GM12872 (cell line): ENCODE data around the gene CLIP4.

Experiments used
- TF ChIP-seq, protein P1 (sequence below): IDR thresholded peaks from 3 replicates; pipeline ENCODE4 v1.5.1; 2011; ENCODE audit warnings: low read depth, mild to moderate bottlenecking, low read length, moderate library complexity; ENCODE audit not compliant: insufficient read depth

CLIP4 gene

DNA sequence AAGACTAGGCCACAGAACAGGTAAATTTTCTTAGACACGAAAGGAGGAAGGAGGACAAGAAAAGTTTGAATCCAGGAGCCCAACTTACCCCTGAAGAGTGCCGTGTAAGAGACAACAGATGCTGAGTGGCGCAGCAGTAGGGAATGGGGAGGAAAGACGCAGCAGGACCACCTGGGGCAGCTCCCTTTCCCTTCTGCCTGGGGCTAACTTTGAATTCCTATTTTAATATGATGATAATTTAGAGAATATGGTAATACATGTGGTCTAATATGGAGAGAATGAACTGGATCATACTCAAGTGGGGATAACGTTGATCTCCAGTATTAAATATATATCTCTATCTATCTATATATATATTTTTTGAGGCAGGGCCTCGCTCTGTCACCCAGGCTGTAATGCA is 69.3 kb downstream of the CLIP4 start:
- TF ChIP-seq, protein P1, sequence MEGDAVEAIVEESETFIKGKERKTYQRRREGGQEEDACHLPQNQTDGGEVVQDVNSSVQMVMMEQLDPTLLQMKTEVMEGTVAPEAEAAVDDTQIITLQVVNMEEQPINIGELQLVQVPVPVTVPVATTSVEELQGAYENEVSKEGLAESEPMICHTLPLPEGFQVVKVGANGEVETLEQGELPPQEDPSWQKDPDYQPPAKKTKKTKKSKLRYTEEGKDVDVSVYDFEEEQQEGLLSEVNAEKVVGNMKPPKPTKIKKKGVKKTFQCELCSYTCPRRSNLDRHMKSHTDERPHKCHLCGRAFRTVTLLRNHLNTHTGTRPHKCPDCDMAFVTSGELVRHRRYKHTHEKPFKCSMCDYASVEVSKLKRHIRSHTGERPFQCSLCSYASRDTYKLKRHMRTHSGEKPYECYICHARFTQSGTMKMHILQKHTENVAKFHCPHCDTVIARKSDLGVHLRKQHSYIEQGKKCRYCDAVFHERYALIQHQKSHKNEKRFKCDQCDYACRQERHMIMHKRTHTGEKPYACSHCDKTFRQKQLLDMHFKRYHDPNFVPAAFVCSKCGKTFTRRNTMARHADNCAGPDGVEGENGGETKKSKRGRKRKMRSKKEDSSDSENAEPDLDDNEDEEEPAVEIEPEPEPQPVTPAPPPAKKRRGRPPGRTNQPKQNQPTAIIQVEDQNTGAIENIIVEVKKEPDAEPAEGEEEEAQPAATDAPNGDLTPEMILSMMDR = no peak

DNA sequence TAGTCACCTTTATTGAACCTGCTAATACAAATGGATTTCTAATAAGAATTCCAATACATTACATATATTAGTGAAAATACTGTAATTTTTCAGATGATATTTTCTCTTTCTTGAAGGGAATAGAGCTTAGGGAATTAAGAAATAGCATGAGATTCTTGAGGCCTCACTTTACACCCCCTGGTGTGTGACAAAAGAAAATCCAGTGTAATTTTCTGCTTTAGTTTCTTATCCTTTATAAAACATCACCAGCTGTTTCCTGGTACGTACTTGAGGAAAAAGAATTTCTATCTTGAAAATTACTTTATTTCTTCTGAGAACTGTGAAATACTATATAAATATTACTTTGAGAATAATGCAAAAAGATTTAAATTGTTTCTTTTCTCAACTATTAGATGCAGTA is 71.6 kb downstream of the CLIP4 start:
- TF ChIP-seq, protein P1 = no peak

DNA sequence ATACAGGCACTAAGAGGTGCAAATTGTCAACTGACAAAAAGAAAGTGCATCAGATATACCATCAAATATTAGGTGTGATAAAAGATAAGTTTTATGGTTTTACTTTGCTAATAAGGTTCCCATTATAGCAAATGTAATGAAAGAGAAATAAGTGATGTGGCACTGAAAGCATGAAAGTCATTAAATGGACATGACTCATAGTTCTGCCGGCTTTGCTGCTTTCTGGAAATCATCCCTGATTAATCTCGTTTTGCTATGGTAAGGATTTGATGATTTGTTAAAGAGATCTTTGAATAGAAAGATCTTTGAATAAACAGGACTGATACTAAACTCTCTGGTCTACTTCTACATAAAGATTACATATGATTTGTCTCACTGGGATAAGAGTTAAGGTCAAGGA is 72.7 kb downstream of the CLIP4 start:
- TF ChIP-seq, protein P1 = no peak

DNA sequence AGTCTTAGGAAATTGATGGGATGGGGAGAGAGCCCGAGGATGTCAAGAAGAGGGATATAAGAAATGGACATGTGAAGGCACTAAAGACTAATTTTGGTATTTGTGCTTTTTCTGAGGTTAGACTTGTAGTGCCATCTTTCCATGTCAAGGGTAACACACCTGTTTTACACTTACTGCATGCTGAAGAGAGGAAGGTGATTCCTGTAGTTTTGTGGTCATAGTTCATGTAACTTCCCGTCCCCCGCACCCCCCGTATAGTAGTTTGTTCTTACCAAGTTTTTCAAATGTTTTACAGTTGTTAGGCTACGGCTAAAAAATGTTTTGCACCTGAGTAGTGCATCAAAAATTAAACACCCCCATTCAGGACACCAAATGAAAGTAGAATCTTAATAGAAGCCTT is 73.8 kb downstream of the CLIP4 start:
- TF ChIP-seq, protein P1 = no peak

DNA sequence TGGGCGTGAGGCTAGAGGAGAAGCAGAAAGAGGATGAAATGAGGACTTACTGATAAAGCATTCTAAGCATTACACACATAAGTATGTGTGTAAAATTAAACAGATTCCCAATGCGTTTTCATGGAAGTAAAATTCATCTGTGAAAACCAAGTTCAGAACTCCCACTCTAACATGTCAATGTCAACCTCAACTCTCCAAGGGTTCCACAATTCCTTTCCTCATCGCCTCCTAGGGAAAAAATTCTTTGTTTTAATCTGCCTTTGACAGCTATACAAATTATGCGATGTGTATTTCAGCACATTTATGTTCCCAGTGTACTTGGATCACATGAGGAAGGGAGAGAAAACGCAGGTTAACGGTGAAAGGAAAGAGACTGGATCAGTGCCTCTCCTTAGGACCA is 76.6 kb downstream of the CLIP4 start:
- TF ChIP-seq, protein P1 = no peak

DNA sequence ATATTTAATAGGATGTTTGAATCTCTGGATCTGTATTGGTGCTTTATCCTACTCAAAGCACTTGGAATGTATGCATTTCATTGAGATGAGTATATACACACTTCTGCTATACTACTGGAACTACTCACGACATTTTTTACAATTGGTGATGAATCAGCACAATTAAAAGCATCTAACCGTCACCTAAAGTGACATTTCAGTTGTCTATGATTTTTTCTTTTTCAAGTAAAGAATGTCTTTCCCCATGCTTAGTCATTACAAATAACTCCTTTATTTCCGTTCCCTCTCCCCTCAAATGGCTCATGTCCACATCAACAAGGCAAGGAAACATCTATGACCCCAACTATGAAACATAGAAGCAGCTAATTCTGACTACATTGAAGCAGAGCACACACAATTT is 77.3 kb downstream of the CLIP4 start:
- TF ChIP-seq, protein P1 = no peak

DNA sequence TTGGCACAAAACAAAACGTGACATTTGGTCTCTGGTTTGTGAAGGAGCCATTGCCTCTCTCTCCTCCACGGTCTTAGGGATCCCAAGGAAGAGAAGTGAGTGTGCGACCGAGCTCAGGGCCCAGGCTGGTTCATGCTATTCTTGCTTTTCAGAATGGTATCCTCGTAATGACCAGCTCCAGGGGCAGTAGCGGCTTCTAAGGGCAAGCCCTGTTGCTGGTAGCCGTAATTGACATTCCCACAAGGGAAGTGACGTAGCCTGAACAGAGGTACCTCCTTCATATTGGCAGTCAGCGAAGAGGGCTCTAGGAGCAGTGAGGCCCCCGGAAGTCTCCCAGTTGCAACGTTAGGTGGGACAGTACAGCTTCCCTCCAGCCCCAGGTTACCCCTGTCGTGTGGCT is 77.9 kb downstream of the CLIP4 start:
- TF ChIP-seq, protein P1 = no peak

DNA sequence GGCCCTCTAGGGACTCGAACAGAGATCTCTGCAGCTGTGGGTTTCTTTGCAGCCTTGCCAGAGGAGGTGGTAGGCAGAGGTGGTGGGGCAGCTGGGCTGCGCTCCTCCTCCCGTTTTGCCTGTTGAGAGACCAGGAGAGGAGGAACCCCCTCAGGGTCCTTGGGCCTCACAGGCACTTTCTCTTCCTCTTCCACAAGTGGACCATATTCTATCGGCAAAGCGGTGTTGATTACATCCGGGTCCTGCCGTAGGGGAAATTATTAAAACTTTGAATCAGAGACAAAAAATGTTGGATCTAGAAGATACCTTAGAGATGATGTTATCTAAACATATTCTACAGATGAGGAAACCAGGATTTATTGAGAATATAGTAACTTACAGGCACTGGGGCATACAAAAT is 78.5 kb downstream of the CLIP4 start:
- TF ChIP-seq, protein P1 = no peak
